ENCODE results near the gene GRM5.

Gene GRM5

GRCh38 chr11:88521799-88522201, 544.0 kb downstream of the GRM5 start:
- H3K36me3 ChIP-seq (ENCODE audit: control insufficient read depth, insufficient read depth, low read length): no peaks in the 10 kb centered on the region
- no peak overlapping the region for H3K4me3 ChIP-seq (replicated peaks; ENCODE audit: low read depth, low read length)
- H3K27me3 ChIP-seq (replicated peaks; ENCODE audit: control insufficient read depth, insufficient read depth, low read length): no peaks in the 10 kb centered on the region
- TF ChIP-seq CTCF (IDR thresholded peaks at IDR 0.05; ENCODE audit: insufficient read depth, low read length, poor library complexity, severe bottlenecking): no peak
- no peak for DNase-seq (ENCODE audit: extremely low read depth, insufficient read length)

GRCh38 chr11:88521399-88521798, 544.4 kb downstream of the GRM5 start:
- H3K36me3 ChIP-seq (ENCODE audit: control insufficient read depth, insufficient read depth, low read length): no peaks in the 10 kb centered on the region
- no peak for TF ChIP-seq CTCF (IDR thresholded peaks at IDR 0.05; ENCODE audit: insufficient read depth, low read length, poor library complexity, severe bottlenecking)
- no peak for DNase-seq (ENCODE audit: extremely low read depth, insufficient read length)
- no peak overlapping the region for H3K4me3 ChIP-seq (replicated peaks; ENCODE audit: low read depth, low read length)
- no peaks in the 10 kb centered on the region for H3K27me3 ChIP-seq (replicated peaks; ENCODE audit: control insufficient read depth, insufficient read depth, low read length)

GRCh38 chr11:88520391-88520790, 545.4 kb downstream of the GRM5 start:
- no peaks in the 10 kb centered on the region for H3K36me3 ChIP-seq (ENCODE audit: control insufficient read depth, insufficient read depth, low read length)
- DNase-seq (ENCODE audit: extremely low read depth, insufficient read length): no peak
- TF ChIP-seq CTCF (IDR thresholded peaks at IDR 0.05; ENCODE audit: insufficient read depth, low read length, poor library complexity, severe bottlenecking): no peak
- H3K27me3 ChIP-seq (replicated peaks; ENCODE audit: control insufficient read depth, insufficient read depth, low read length): no peaks in the 10 kb centered on the region
- no peak overlapping the region for H3K4me3 ChIP-seq (replicated peaks; ENCODE audit: low read depth, low read length)

GRCh38 chr11:88515002-88515401, 550.8 kb downstream of the GRM5 start:
- TF ChIP-seq CTCF (IDR thresholded peaks at IDR 0.05; ENCODE audit: insufficient read depth, low read length, poor library complexity, severe bottlenecking): no peak
- Histone ChIP-seq H3K36me3 (ENCODE audit: control insufficient read depth, insufficient read depth, low read length) (no peaks in the 10 kb centered on the region), H3K4me3 (replicated peaks; ENCODE audit: low read depth, low read length) (no peak overlapping the region), H3K27me3 (replicated peaks; ENCODE audit: control insufficient read depth, insufficient read depth, low read length) (no peaks in the 10 kb centered on the region)
- no peak for DNase-seq (ENCODE audit: extremely low read depth, insufficient read length)

GRCh38 chr11:88511006-88511405, 554.8 kb downstream of the GRM5 start:
- no peak for DNase-seq (ENCODE audit: extremely low read depth, insufficient read length)
- H3K36me3 ChIP-seq (ENCODE audit: control insufficient read depth, insufficient read depth, low read length): no peaks in the 10 kb centered on the region
- H3K4me3 ChIP-seq (replicated peaks; ENCODE audit: low read depth, low read length): no peak overlapping the region
- no peak for TF ChIP-seq CTCF (IDR thresholded peaks at IDR 0.05; ENCODE audit: insufficient read depth, low read length, poor library complexity, severe bottlenecking)
- H3K27me3 ChIP-seq (replicated peaks; ENCODE audit: control insufficient read depth, insufficient read depth, low read length): no peaks in the 10 kb centered on the region

Data from GM06990 (cell line).